Left lung (tissue), 10 donors: ENCODE measurements around the gene PYY. TPM values are rescaled to one million over a fixed set of nuclear protein-coding genes. Genes with fewer than 3 reads are reported as not detected.
A peak's percentile ranks its signal among the peaks of the same experiment; 100 is the strongest.
"Not testable (repeated sequence)": the region's sequence is repeated elsewhere in the genome, so short reads cannot be mapped to it uniquely, and the experiment has no call there.

ENCODE experiments used
- ATAC-seq: fragments of 200-7000 bp; cut with Tn5 transposase; one replicate; pipeline ENCODE4 v1.9.1; 2020; ENCODE audit warnings: moderate library complexity
- DNase-seq, 4 donors: peaks; one replicate each; pipeline ENCODE4 v3.0.0-alpha.2; 2013 to 2020
- H3K27ac ChIP-seq, 2 donors: fragments of 200-600 bp; sonication (generic) in 1 of 2; one replicate each; pipeline versions ENCODE4 v1.5.0 to v1.8.0; 2020 to 2021
- H3K27me3 ChIP-seq, 2 donors: fragments of 200-600 bp; sonication (generic) in 1 of 2; one replicate each; pipeline versions ENCODE4 v1.5.0 to v1.8.0; 2020 to 2021
- H3K36me3 ChIP-seq, 2 donors: fragments of 200-600 bp; sonication (generic) in 1 of 2; one replicate each; pipeline versions ENCODE4 v1.5.0 to v1.8.0; 2020 to 2021
- H3K4me1 ChIP-seq, 2 donors: fragments of 200-600 bp; one replicate each; pipeline ENCODE4 v1.8.0; 2021
- H3K4me3 ChIP-seq, 2 donors: fragments of 200-600 bp; sonication (generic) in 1 of 2; one replicate each; pipeline versions ENCODE4 v1.5.0 to v1.8.0; 2020 to 2021; ENCODE audit warnings: mild to moderate bottlenecking in 1 of 2
- H3K9me3 ChIP-seq, 2 donors: fragments of 200-600 bp; sonication (generic) in 1 of 2; one replicate each; pipeline versions ENCODE4 v1.5.0 to v1.8.0; 2020 to 2021
- intact Hi-C, 2 donors: fragments of 100-400 bp; cut with DNase I; formaldehyde crosslinking; loops; one replicate each; pipeline versions ENCODE4 v1.11.2 to v1.14.2; 2022
- polyA plus RNA-seq, 6 donors: library from polyadenylated mRNA; unstranded; fragments of 120-200 nt; gene quantifications; one replicate each; pipeline ENCODE4 v1.2.1, GENCODE V29; 2013; ENCODE audit not compliant: insufficient read length in 6 of 6
- total RNA-seq, 2 donors: library from RNA; stranded (reverse); fragmentation: NEBNext Ultra II Directional; extraction: Animal tissue kit (Norgen Biotek cat#: 25700); gene quantifications; one replicate each; pipeline ENCODE4 v1.2.1, GENCODE V29; 2021
- TF ChIP-seq, protein P1 (sequence below), 2 donors: fragments of 200-600 bp; sonication (generic) in 1 of 2; IDR thresholded peaks; one replicate each; pipeline versions ENCODE4 v1.5.0 to v1.8.0; 2021; ENCODE audit warnings: antibody characterized with exemption in 2 of 2
- donor health status: DM: no; HTN: yes; CAD: no.
- donor health status: DM: no; HTN: no; CAD: no.

PYY gene
- total and polyA plus RNA-seq, 8 donors = 0.21 to 0.68 (median 0.43) TPM; not detected in 4

DNA sequence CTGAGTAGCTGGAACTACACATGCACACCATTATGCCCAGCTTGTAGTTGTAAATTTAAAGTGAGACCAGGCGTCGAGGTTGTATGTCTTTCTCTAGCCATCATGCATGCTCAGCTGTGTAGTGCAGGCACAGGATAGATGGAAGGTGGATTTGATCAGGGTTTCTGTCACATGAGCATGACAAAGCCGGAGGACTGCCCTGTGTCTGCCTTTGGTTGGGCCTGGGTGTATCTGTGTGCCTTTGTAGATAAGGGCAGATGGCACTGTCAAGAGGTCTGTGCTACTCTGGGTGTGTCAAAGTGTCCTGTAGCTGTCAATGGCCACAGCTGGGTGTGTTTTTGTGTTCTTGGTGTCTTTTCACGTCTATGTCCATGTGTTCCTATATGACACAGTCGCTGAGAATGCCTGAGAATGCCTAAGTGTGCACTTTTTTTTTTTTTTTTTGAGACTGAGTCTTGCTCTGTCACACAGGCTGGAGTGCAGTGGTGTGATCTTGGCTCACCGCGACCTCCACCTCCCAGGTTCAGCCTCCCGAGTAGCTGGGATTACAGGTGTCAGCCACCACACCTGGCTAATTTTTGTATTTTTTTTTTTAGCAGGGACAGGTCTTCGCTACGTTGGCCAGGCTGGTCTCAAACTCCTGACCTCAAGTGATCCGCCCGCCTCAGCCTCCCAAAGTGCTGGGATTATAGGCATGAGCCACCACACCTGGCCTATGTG is 46.6 kb upstream of the PYY start:
- H3K9me3 ChIP-seq = no peaks in the 10 kb centered on the region
- TF ChIP-seq, protein P1, sequence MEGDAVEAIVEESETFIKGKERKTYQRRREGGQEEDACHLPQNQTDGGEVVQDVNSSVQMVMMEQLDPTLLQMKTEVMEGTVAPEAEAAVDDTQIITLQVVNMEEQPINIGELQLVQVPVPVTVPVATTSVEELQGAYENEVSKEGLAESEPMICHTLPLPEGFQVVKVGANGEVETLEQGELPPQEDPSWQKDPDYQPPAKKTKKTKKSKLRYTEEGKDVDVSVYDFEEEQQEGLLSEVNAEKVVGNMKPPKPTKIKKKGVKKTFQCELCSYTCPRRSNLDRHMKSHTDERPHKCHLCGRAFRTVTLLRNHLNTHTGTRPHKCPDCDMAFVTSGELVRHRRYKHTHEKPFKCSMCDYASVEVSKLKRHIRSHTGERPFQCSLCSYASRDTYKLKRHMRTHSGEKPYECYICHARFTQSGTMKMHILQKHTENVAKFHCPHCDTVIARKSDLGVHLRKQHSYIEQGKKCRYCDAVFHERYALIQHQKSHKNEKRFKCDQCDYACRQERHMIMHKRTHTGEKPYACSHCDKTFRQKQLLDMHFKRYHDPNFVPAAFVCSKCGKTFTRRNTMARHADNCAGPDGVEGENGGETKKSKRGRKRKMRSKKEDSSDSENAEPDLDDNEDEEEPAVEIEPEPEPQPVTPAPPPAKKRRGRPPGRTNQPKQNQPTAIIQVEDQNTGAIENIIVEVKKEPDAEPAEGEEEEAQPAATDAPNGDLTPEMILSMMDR (IDR thresholded peaks at IDR 0.05) = no peak
- H3K36me3 ChIP-seq = no peaks in the 10 kb centered on the region
- DNase-seq (peak in 1 of 4 donors; percentile 15), ATAC-seq (no peak)
- H3K4me1 ChIP-seq = peaks cover 4 to 10% of the 10 kb centered on the region in 2 donors
- intact Hi-C loops = no loop called here
- no peak overlapping the region for H3K4me3 ChIP-seq
- H3K27me3 ChIP-seq = peaks cover 16 to 33% of the 10 kb centered on the region in 2 donors
- no peak overlapping the region for H3K27ac ChIP-seq

DNA sequence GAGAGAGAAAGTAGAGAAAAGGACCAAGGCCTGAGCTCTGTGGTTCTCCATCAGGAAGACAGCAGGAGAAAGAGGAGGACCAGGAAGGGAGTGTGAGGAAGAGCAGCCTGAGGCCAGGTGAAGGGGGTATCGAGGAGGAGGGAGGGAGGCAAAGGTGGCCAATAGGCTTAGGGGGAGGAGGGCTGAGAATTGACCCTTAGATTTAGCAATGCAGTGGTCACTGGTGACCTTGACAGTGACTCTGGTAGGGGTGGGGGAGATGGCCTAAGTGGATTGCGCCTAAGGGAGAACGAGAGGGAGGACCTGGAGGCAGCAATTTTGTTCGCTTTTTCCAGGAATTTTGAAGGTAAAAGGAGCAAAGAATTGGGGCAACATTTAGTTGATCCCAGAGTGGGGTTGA is 45.3 kb upstream of the PYY start:
- DNase-seq (no peak), ATAC-seq (no peak)
- H3K27ac ChIP-seq = no peak overlapping the region
- no peaks in the 10 kb centered on the region for H3K4me1 ChIP-seq
- peaks cover 16 to 20% of the 10 kb centered on the region in 2 donors for H3K27me3 ChIP-seq
- TF ChIP-seq, protein P1 (IDR thresholded peaks at IDR 0.05) = no peak
- no peak overlapping the region for H3K4me3 ChIP-seq
- no peaks in the 10 kb centered on the region for H3K36me3 ChIP-seq
- H3K9me3 ChIP-seq = no peaks in the 10 kb centered on the region
- intact Hi-C loops = no loop called here

DNA sequence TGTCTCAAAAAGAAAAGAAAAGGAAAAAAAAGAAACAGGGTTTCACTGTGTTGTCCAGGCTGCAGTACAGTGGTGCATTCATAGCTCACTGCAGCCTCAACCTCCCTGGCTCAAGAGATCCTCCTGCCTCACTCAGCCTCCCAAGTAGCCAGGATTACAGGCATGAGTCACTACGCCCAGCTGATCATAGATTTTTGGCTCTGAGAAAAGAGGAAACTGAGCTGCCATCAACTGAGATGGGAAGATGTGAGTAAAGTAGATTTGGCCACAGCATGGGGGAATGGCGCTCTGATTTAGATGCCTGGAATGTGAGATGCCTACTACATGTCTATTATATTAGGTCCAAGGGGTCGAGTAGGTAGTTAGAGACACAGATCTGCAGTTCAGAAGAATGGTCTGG is 44.8 kb upstream of the PYY start:
- no peak overlapping the region for H3K4me3 ChIP-seq
- DNase-seq (no peak), ATAC-seq (no peak)
- H3K4me1 ChIP-seq = no peaks in the 10 kb centered on the region
- H3K27ac ChIP-seq = no peak overlapping the region
- peaks cover 15 to 16% of the 10 kb centered on the region in 2 donors for H3K27me3 ChIP-seq
- no peaks in the 10 kb centered on the region for H3K9me3 ChIP-seq
- H3K36me3 ChIP-seq = no peaks in the 10 kb centered on the region
- TF ChIP-seq, protein P1 (IDR thresholded peaks at IDR 0.05) = no peak
- intact Hi-C loops = no loop called here

DNA sequence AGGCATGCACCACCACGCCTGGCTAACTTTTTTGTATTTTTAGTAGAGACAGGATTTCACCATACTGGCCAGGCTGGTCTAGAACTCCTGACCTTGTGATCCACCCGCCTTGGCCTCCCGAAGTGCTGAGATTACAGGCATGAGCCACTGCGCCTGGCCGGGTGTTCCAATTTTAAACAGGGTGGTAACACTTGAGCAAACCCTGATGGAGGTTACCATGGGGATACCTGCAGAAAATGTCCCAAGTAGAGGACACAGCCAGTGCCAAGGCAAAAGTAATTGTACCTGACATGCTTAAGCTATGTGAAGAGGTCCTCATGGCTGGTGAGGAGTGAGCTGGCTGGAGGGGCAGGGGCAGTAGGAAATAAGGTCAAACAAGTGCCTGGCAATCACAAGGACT is 43.4 kb upstream of the PYY start:
- H3K27ac ChIP-seq, ATAC-seq, H3K9me3 ChIP-seq, H3K4me1 ChIP-seq, H3K36me3 ChIP-seq, H3K4me3 ChIP-seq, intact Hi-C loops: not testable (repeated sequence)
- peaks cover 3 to 16% of the 10 kb centered on the region in 2 donors for H3K27me3 ChIP-seq
- DNase-seq = peak in 1 of 4 donors; percentile 73

DNA sequence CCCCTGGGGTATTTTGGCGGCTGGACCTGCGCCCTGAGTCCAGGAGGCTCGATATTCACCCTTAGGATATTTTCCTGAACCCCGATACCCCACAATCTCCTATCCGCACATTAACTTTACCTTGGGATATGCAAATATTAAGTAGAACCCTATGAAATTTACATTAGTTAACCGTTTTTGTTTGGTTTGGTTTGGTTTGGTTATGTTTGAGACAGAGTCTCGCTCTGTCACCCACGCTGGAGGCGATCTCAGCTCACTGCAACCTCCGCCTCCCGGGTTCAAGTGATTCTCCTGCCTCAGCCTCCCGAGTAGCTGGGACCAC is 41.4 kb upstream of the PYY start:
- DNase-seq = no peak
- Histone ChIP-seq H3K27ac (no peak overlapping the region), H3K9me3 (no peaks in the 10 kb centered on the region), H3K4me1 (no peaks in the 10 kb centered on the region), H3K27me3 (peaks cover 0 to 16% of the 10 kb centered on the region in 2 donors), H3K36me3 (no peaks in the 10 kb centered on the region), H3K4me3 (no peak overlapping the region)
- intact Hi-C loops = no loop called here
- no peak for ATAC-seq
- TF ChIP-seq, protein P1 (IDR thresholded peaks at IDR 0.05) = no peak
